Measurements from ENCODE around the gene TNPO1.
"Not testable (repeated sequence)": the region's sequence is repeated elsewhere in the genome, so short reads cannot be mapped to it uniquely, and the experiment has no call there.

TNPO1 gene

DNA sequence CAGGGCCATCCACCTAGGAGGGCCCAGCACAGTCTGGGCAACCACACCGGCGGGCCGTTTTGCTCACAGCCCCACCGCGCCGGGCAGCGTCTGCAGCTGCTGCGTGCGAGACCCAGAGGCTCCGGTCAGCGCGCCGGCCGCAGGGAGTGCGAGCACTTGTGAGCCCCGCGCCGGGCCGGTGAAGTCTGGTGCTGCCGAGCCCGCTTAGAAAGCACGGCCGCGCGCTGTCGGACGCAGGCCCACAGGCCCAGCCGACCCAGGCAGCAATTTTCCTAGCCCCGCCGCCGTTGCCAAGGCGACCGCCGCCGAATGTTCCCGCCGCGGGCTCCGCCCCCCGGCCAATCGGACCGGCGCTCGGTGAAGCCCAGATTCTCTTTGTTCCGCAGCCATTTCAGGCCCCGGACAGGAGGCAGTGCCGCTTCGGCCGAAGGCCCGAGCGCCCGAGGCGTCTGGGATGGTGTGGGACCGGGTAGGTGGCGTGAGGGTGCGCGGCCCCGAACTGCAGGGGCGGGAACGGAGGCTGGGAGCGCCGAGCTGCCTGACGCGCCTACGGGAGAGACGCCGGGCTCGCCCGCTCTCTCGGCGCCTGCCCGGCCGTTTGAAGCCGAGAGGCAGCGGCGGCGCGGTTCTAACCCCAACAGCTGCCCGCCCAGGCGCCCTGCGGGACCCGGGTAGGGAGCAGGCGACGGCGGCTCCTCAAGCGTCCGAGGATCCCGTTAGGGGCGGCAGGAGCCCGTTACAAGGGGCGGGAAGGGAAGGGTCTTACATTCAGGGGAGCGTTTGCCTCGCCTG lies at the start of gene TNPO1:
TNPO1 (plus strand) TSS at position 378 of the 792 bp plus-strand sequence; CDS start at position 455, 77 bp downstream.
- peak; percentile 75 to 77 for DNase-seq (ENCODE audit: low read depth in 2 of 2)

DNA sequence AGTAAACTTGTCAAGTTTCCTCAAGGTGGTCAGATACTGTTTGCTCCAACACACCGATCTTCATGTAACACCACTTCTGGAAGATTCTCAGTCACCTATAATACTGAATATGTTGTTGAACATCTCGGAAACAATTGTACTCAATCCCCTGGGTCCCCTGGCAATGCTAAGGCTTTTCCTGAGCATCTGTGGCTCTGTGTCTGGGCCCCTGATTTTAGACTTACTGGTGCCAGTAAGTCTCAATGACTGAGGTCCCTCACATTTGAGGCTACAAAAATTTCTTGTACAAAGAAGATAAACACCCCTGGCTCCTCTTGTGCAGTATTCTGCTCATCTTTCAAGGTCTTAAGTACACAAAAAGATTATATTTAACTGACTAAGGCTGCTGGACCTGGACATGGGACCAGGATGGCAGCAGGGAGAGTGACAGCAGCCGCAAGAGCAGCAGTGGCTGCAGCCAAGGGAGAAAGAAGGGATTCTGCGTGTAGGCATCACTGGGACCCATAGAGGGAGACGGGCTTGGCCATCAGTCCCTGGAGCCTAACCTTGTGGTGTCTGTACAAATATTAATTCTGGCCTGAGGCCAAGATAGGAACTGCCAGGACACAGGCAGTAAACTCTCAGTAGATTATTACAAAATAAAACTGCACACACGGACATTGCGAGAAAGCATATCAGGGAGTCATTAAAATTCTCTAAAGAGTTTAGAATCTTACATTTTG lies 49.0 kb upstream of the TNPO1 start:
- no peak for DNase-seq (ENCODE audit: low read depth in 2 of 2)

DNA sequence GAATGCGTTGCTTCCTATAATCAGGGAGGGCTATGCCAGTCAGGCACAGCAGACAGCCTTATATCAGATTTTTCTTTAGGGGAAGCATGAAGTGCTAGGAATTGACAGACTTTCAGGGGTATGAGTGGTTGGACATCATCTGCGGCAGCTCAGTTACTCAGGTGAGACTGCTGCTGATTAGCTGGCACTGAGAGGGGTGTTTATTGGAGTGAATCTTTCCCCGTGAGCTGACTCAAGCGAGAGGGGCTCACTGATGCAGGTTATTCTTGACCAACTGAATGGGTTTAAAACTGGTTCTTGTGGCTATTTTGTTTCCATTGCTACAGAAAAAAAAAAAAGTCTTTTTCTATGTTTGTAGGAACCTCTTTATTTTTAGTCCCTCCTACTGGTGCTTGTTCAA lies 46.2 kb upstream of the TNPO1 start:
- no peak for DNase-seq (ENCODE audit: low read depth in 2 of 2)

DNA sequence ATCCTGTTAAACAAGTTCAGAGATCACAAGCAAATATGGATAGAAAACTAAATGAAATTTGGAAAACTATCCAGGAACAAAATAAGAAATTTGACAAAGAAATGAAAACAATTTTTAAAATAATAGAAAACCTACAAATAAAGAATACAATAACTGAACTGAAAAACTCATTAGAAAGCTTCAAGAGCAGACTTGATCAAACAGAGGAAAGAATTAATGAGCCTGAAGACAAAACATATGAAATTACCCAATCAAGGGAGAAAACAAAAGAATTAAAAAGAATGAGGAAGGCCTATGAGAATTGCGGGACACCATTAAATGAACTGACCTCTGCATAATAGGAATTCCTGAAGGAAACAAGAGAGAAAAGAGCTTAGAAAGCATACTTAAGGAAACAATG lies 39.8 kb upstream of the TNPO1 start:
- no peak for DNase-seq (ENCODE audit: low read depth in 2 of 2)

DNA sequence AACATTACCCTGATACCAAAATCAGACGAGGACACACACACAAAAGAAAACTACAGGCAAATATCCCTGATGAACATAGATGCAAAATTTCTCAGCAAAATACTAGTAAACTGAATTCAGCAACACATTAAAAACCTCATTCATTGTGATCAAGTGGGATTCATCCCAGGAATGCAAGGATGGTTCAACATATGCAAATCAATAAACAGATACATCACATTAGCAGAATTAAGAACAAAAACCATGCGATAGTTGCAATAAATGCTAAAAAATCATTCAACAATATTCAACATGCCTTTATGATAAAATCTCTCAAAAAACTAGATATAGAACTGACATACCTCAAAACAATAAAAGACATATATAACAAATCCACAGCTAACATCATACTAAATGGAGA lies 36.9 kb upstream of the TNPO1 start:
- DNase-seq (ENCODE audit: low read depth in 2 of 2): no peak

DNA sequence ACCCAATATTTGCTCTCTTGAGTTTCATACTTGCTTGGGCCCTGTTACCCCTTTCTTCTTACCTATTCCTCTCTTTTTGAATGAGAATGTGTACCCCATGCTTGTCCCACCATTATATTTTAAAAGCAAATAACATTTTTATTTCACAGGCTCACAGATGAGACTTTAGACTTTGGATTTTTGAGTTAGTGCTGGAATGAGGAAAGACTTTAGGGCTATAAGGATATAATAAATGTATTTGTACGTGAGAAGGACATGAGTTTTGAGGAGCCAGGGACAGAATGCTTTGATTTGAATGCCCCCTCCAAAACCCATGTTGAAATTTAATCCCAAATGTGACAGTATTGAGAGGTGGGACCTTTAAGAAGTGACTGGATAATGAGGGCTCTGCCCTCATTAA lies 33.1 kb upstream of the TNPO1 start:
- no peak for DNase-seq (ENCODE audit: low read depth in 2 of 2)

DNA sequence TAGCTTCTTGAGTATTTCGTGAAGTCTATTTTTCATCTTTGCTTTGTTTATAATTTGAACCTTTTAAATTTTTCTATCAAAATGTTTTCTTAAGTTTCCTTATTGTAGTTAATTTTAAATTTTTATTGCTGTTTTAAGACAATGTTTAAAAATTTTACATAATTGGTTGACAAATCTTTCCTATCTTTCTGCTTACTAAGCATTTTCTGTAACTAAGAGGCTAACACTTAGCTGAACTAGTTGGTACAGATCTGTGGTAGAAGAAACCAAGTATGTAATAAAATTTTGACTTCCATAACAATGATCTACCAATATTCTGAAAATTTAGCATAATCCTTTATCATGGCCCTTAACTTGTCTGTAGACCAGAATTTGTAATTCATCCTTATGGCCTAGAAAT lies 32.3 kb upstream of the TNPO1 start:
- DNase-seq (ENCODE audit: low read depth in 2 of 2): no peak

DNA sequence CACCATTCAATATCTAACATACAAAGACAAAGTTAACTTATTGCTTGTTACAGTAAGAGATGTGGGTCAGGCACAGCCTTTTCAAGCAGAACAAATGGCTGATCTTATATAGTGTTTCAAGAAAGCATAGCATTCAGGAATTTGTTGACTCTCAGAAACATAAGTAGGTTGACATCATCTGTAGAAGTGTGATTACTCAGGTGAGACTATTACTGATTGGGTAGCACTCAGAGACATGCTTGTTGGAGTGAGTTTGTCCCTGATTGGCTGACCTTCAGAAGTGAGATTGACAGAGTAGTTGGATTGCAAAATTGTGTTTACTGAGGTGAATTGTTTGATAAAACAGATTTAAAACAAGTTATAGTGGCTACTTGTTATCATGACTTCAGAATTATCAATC lies 30.7 kb upstream of the TNPO1 start:
- DNase-seq (ENCODE audit: low read depth in 2 of 2): no peak

DNA sequence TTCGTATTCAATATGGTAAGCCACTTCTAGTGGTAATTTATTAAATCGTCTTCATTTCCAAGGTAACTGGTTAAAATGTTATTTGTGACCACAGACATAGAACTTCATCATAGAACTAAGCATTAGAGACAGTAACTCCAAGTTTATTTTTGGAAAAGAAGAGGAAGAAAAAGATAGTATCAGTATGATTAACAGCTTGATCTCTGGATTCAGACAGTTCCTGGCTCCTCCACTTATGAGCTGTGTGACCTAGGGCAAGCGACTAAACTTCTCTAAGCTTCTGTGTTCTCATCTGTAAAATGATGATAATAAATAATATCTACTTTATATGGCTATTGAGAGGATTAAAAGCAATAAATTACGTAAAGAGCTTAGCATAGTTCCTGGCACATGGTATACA lies 29.8 kb upstream of the TNPO1 start:
- no peak for DNase-seq (ENCODE audit: low read depth in 2 of 2)

DNA sequence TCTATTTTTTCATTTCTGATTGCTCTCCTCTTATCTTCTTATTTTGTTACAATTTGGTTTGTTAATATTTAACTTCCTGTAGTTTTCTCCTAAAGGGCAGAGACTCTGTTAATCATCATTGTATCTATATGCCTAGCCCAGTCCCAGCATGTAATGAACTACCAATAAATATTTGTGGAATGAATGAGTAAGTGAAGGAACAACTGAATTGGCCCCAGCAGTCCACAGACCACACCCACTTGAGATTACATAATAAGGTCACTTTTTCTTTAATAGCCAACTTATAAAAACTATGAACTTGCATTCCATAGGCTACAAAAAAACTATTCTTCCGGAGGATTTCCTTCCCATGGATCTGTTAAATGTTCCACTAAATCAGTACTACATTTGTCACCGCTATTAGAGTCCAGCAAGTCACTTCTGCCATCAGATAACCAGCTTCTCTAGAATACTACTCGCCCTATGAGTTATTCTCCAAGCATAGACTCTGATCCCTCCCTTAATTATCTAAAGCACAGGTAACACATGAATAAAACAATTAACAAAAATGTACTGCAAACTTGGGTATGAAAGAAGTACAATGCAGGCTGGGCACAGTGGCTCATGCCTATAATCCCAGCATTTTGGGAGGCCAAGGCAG lies 27.5 kb upstream of the TNPO1 start:
- DNase-seq (ENCODE audit: low read depth in 2 of 2): no peak

DNA sequence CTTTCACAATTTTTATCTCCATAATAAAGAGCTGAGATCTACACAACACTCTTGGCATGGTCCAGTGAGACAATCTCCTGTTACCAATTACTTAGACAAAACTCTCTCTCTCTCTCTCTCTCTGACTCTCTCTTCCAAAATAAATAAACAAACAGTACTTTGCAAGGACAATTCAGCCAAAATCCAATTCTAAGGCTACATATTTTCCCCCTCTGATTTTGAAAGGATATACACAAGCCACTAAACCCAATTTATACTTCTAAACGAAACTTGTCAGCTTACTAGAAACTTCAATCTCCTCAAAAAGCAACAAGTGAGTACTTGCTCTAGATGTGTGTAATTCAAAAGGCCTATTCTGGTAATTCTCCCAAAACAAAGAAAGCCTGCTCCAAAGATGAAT lies 26.3 kb upstream of the TNPO1 start:
- DNase-seq (ENCODE audit: low read depth in 2 of 2): no peak

DNA sequence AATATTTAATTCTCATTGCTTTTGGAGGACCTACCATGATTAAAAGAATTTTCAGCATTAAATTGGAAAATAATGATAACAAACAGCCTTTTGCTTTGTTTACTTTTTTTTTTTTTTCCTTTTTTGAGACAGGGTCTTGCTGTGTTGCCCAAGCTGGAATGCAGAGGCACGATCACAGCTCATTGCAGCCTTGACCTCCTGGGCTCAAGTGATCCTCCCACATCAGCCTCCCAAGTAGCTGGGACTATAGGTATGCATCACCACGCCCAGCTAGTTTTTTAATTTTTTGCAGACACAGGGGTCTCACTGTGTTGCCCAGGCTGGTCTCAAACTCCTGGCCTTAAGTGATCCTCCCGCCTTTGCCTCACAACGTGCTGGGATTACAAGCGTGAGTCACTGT lies 23.8 kb upstream of the TNPO1 start:
- not testable (repeated sequence) for DNase-seq (ENCODE audit: low read depth in 2 of 2)

DNA sequence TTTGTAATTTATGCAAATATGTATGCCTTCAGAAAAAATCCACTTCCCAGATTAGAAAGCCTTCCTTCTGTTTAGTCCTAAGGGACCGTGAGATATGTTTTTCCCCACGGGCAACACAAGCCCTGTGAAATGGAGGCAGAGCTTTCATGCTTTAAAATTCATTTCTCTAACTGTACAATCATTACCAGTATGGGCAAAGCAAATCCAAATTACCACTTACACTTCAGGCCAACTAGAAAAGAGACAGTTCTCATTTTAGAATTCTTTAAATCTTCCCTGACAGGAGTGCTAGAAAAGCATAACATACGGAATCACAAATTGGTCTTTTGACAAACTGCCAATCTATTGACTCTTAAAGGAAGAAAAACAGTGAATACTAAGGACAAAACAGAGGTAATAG lies 20.5 kb upstream of the TNPO1 start:
- DNase-seq (ENCODE audit: low read depth in 2 of 2): no peak

DNA sequence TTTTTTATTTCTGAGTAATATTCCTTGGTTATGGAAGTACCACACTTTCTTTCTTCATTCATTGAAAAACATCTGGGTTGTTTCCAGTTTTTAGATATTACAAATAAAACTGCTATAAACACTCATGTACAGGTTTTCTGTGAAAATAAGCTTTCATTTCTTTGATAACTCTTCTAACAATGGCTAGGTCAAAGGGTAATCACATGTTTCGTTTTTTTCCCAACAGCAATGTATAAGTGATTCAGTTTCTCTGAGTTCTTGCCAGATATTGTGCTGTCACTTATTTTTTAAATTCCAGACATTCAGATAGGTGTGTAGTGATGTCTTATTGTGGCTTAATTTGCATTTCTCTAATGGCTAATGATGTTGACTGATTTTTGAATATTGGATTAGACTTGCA lies 16.7 kb upstream of the TNPO1 start:
- no peak for DNase-seq (ENCODE audit: low read depth in 2 of 2)

DNA sequence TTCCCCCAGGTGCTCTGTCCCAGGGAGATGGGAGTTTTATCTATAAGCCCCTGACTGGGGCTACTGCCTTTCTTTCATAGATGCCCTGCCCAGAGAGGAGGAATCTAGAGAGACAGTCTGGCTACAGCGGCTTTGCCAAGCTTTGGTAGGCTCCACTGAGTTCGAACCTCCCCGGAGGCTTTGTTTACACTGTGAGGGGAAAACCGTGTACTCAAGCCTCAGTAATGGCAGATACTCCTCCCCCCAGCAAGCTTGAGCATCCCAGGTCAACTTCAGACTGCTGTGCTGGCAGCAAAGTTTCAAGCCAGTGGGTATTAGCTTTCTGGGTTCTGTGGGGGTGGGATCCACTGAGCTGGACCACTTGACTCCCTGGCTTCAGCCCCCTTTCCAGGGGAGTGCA lies 7.8 kb upstream of the TNPO1 start:
- not testable (repeated sequence) for DNase-seq (ENCODE audit: low read depth in 2 of 2)

DNA sequence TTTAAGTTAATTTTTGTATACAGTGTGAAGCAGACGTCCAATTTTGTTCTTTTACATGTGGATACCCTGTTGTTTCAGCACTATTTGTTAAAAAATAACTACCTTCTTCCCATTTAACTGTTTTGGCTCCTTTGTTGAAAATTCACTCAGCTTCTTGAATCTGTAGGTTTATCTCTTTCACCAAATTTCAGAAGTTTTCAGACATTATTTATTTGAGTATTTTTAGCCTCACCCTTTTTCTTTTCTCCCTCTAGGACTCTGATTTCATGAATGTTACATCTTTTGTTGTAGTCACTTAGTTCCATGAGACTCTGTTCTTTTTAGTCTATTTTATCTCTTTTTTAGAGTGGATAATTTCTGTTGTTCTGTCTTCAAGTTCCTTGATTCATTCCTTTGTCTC lies 4.6 kb upstream of the TNPO1 start:
- no peak for DNase-seq (ENCODE audit: low read depth in 2 of 2)

DNA sequence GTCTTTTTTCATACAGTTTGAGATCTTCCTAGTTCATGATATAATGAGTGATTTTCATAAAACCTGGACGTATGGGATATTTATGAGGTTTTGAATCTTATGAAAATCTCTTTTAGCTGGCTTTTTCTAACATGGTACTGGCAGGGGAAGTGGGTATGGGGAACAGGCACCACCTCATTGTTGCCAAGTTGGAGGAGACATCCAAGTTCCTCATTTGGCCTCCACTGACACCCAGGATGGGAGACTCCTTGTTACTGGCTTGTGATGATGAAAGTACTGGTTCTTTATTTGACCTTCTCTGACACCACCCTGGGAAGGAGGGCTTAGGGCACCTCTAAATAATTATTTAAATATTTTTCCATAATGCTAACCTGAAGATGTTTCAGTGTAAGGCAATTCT lies 4.0 kb upstream of the TNPO1 start:
- DNase-seq (ENCODE audit: low read depth in 2 of 2): no peak

DNA sequence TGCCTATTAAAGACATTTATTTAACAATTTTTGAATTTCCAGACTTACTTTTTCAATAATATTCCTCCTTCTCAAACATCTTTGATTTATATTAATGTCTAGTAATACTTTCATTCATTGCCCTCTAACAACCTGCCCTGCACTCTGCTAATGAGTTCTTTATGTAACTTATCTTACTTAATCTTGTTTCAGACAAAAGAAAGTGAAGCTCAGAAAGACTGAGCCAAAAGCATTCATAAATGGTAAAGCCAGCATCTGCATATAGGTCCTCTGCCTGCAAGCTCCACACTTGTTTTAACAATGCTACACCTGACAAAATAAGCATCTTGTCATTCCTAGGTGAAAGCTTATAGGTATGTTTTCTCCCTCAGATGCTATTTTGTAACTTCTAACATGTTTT lies 2.4 kb upstream of the TNPO1 start:
- DNase-seq (ENCODE audit: low read depth in 2 of 2): no peak

DNA sequence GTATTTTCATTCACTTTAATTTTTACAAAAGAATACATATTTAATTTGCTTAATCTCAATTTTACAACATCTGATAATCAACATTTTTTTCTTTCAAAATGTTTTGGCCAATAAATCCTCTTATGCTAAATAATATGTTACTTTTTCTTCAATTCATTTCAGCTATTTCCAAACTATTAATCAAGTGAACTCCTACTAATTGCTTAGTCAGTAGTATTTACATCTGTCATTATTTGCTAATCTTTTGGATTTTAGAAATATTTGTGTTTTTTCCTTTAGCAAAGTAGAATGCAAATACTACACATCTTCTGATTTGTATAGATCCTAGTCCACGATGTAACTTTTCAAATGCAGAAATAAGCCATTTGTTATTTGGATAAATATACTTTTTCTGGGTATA lies 1.6 kb upstream of the TNPO1 start:
- DNase-seq (ENCODE audit: low read depth in 2 of 2): no peak

DNA sequence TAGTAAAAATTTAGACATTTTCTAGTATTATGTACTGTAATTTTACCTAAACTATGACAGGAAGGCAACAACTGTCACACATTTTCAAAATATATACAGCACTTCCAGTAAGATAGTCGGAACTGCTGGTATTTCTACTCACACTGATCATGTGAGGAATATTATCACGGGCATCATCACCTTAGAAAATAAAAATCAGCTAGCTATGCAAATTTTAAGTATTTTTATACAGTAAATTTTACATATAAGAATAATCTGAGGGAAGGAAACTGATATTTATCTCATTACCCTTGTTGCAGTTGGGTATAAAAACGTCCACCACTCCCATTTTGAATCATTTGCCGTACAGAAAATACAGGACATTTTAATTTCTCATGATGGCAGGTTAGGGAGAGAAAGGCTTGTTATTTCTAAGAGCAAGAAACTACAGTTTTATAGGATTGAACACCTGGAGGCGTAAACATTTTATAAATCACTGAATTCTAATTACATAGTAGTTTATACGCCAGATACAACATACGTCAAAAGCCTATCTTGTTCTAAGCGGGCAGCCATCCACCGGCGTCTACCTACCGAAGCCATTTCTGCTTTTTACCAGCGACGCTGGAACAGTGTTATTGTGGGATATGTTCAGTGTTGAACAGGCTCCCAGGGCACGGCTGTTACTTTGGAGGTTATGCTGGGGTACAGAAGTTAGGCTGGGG lies 729 bp upstream of the TNPO1 start:
- DNase-seq (ENCODE audit: low read depth in 2 of 2): peak in 1 of 2 donors; percentile 6

DNA sequence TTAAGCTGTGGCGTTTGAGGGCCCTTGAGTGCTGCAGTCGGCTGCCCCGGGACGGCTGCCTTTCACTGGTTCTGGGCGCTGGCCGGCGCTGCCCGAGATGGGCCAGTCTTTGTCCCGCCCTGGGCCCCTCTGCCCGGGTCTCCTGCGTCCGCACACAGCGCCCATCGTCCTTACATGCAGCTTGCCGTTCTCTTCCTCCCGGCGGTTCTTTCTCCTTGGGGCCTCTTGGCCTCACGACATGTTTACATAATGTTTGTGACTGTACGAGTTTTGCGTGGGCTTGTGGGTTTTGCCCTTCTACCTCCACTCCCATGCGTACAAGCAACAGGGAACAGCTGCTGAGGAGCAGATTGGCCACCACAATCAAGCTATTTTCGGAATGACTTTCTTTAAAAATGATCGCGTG lies 618 bp downstream of the TNPO1 start:
- peak; percentile 1 to 4 for DNase-seq (ENCODE audit: low read depth in 2 of 2)

DNA sequence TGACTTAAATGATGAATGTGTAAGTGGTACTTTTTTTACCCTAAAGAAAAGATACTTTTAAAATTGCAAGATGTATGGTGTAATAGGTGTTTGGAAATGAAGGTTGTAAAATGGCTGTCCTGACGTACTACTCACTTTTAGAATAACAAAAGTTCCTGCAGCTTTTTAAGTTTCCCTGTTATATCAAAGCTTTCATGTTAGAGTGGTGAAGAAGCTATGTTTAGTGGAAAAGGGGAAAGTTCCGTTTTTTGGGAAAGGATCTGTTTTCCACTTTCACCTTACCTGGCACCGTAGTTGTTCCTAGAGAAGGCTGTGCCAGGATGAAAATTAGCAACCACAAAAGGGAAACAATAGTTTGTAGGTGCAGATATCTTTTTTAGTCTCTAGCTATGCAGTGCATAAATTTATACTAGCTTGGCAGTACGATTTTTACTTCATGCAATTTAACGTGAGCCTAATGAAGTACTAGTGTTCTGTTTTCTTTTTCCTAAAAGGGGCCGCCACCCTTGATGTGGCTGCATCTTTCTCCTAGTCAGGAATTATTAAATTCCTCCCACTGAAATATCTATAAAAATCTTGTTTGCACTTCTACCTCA lies 1.3 kb downstream of the TNPO1 start:
- DNase-seq (ENCODE audit: low read depth in 2 of 2): no peak
